Panc1 (cell line): ENCODE data around the gene PPM1B.

Experiments
- CTCF ChIP-seq: fragments of 450-650 bp; IDR thresholded peaks from 2 replicates; pipeline ENCODE4 v1.5.1; 2017; ENCODE audit warnings: mild to moderate bottlenecking
- POLR2AphosphoS5 ChIP-seq: IDR thresholded peaks from 2 replicates; pipeline ENCODE4 v1.6.1; 2012; ENCODE audit warnings: mild to moderate bottlenecking, low read depth, low read length, moderate library complexity

GRCh38 chr2:44163777-44164176 is 4.9 kb upstream of the PPM1B start:
- TF ChIP-seq CTCF: no peak
- no peak for TF ChIP-seq POLR2AphosphoS5
